ENCODE data around the gene RPAP3.
A peak's percentile ranks its signal among the peaks of the same experiment; 100 is the strongest.

RPAP3 gene

GRCh38 chr12:47705566-47706425 is at the start of gene RPAP3:
TSS of gene RPAP3 (minus strand) at chr12:47706030. CDS start at chr12:47702840, 3,190 bp downstream.
- peak; percentile 93 for DNase-seq (ENCODE audit: low read depth)

GRCh38 chr12:47754881-47755280 is 49.1 kb upstream of the RPAP3 start:
- DNase-seq (ENCODE audit: low read depth) = no peak

GRCh38 chr12:47754126-47754525 is 48.3 kb upstream of the RPAP3 start:
- no peak for DNase-seq (ENCODE audit: low read depth)

- DNase-seq (ENCODE audit: low read depth) = no peak
Observed at GRCh38 chr12:47753021-47754001, 47.5 kb upstream of the RPAP3 start.

GRCh38 chr12:47752552-47752951 is 46.7 kb upstream of the RPAP3 start:
- no peak for DNase-seq (ENCODE audit: low read depth)

GRCh38 chr12:47752121-47752520 is 46.3 kb upstream of the RPAP3 start:
- DNase-seq (ENCODE audit: low read depth) = no peak

- no peak for DNase-seq (ENCODE audit: low read depth)
Observed at GRCh38 chr12:47751561-47751960, 45.7 kb upstream of the RPAP3 start.

- DNase-seq (ENCODE audit: low read depth) = no peak
Observed at GRCh38 chr12:47750916-47751470, 45.2 kb upstream of the RPAP3 start.

- DNase-seq (ENCODE audit: low read depth) = no peak
Observed at GRCh38 chr12:47750229-47750798, 44.5 kb upstream of the RPAP3 start.

GRCh38 chr12:47748899-47749298 is 43.1 kb upstream of the RPAP3 start:
- no peak for DNase-seq (ENCODE audit: low read depth)

- no peak for DNase-seq (ENCODE audit: low read depth)
Observed at GRCh38 chr12:47748507-47748828, 42.6 kb upstream of the RPAP3 start.

GRCh38 chr12:47747596-47748506 is 42.0 kb upstream of the RPAP3 start:
- DNase-seq (ENCODE audit: low read depth) = no peak

GRCh38 chr12:47747126-47747525 is 41.3 kb upstream of the RPAP3 start:
- no peak for DNase-seq (ENCODE audit: low read depth)

- DNase-seq (ENCODE audit: low read depth) = no peak
Observed at GRCh38 chr12:47746523-47746922, 40.7 kb upstream of the RPAP3 start.

GRCh38 chr12:47746073-47746472 is 40.2 kb upstream of the RPAP3 start:
- no peak for DNase-seq (ENCODE audit: low read depth)

- no peak for DNase-seq (ENCODE audit: low read depth)
Observed at GRCh38 chr12:47745485-47746041, 39.7 kb upstream of the RPAP3 start.

- DNase-seq (ENCODE audit: low read depth) = no peak
Observed at GRCh38 chr12:47744778-47745436, 39.1 kb upstream of the RPAP3 start.

GRCh38 chr12:47744005-47744651 is 38.3 kb upstream of the RPAP3 start:
- peak; percentile 35 for DNase-seq (ENCODE audit: low read depth)

- DNase-seq (ENCODE audit: low read depth) = no peak
Observed at GRCh38 chr12:47743311-47743860, 37.6 kb upstream of the RPAP3 start.

All from stimulated activated CD8-positive, alpha-beta memory T cell treated with anti-CD3 and anti-CD28 coated beads, Interleukin-12 subunit alpha, Interleukin-12 subunit beta, amount 100 ng/mL, for 4 hours (primary cell).